Left hindlimb (tissue), 1 donor: Measurements from ENCODE around the gene PLGRKT.
"Not testable (repeated sequence)": the region's sequence is repeated elsewhere in the genome, so short reads cannot be mapped to it uniquely, and the experiment has no call there.

Experiments used
- DNase-seq: peaks from one replicate; pipeline ENCODE4 v3.0.0-alpha.2; 2018

PLGRKT gene

GRCh38 chr9:5375091-5375490 lies 62.6 kb downstream of the PLGRKT start:
- DNase-seq = no peak

GRCh38 chr9:5364294-5365024 lies 73.3 kb downstream of the PLGRKT start:
- DNase-seq = no peak

- peak; percentile 33 for DNase-seq
These were observed 76.3 kb downstream of the PLGRKT start for GRCh38 chr9:5361326-5362010.

GRCh38 chr9:5360341-5360740 lies 77.4 kb downstream of the PLGRKT start:
- no peak for DNase-seq

- no peak for DNase-seq
These were observed 80.2 kb downstream of the PLGRKT start for GRCh38 chr9:5357431-5358105.

GRCh38 chr9:5355817-5356216 lies 81.9 kb downstream of the PLGRKT start:
- no peak for DNase-seq

- no peak for DNase-seq
These were observed 82.5 kb downstream of the PLGRKT start for GRCh38 chr9:5355226-5355625.

GRCh38 chr9:5354184-5354583 lies 83.5 kb downstream of the PLGRKT start:
- no peak for DNase-seq

- no peak for DNase-seq
These were observed 85.0 kb downstream of the PLGRKT start for GRCh38 chr9:5352637-5353248.

- DNase-seq = not testable (repeated sequence)
These were observed 98.4 kb downstream of the PLGRKT start, which contains the start of gene RLN1 for GRCh38 chr9:5338992-5339981. Gene RLN1, minus strand, starts transcription at chr9:5339876. Its CDS starts 130 bp downstream, at chr9:5339746.

GRCh38 chr9:5336688-5337087 lies 101.0 kb downstream of the PLGRKT start:
- DNase-seq = no peak

GRCh38 chr9:5331276-5331675 lies 106.4 kb downstream of the PLGRKT start:
- not testable (repeated sequence) for DNase-seq

- no peak for DNase-seq
These were observed 110.7 kb downstream of the PLGRKT start for GRCh38 chr9:5326893-5327548.

- no peak for DNase-seq
These were observed 111.5 kb downstream of the PLGRKT start for GRCh38 chr9:5326187-5326586.

GRCh38 chr9:5321601-5322000 lies 116.1 kb downstream of the PLGRKT start:
- not testable (repeated sequence) for DNase-seq

GRCh38 chr9:5321058-5321457 lies 116.7 kb downstream of the PLGRKT start:
- DNase-seq = no peak

GRCh38 chr9:5316406-5316805 lies 121.3 kb downstream of the PLGRKT start:
- not testable (repeated sequence) for DNase-seq

- DNase-seq = no peak
These were observed 122.4 kb downstream of the PLGRKT start for GRCh38 chr9:5315187-5315923.

- no peak for DNase-seq
These were observed 126.9 kb downstream of the PLGRKT start for GRCh38 chr9:5310851-5311250.
